Neural cell (in vitro differentiated cells): ENCODE measurements around the gene ADAR. TPM values are rescaled to one million over a fixed set of nuclear protein-coding genes. Genes with fewer than 3 reads are reported as not detected.

Experiments used
- H2AFZ ChIP-seq: fragments of 200-600, 300-800 bp; sonication (generic), shearing (Covaris generic); 2 replicates; pipeline ENCODE4 v1.6.0; 2014; ENCODE audit warnings: low read depth, mild to moderate bottlenecking, antibody characterized with exemption, low read length, moderate library complexity
- H3F3A ChIP-seq: fragments of 200-600 bp; shearing (Covaris generic); 2 replicates; pipeline ENCODE4 v1.6.1; 2016; ENCODE audit warnings: mild to moderate bottlenecking, moderate library complexity, mixed read lengths, antibody characterized with exemption, low read length; ENCODE audit not compliant: insufficient read depth, poor library complexity, severe bottlenecking
- H3K27ac ChIP-seq: fragments of 200-600, 300-800 bp; sonication (generic), shearing (Covaris generic); 2 replicates; pipeline ENCODE4 v1.5.1; 2014; ENCODE audit warnings: mild to moderate bottlenecking, low read length, moderate library complexity
- H3K27me3 ChIP-seq: fragments of 300-800, 200-600 bp; sonication (generic), shearing (Covaris generic); 2 replicates; pipeline ENCODE4 v1.6.0; 2014; ENCODE audit warnings: mild to moderate bottlenecking, low read depth, low read length, moderate library complexity; ENCODE audit not compliant: insufficient read depth
- H3K36me3 ChIP-seq: fragments of 300-800, 200-600 bp; sonication (generic), shearing (Covaris generic); 2 replicates; pipeline ENCODE4 v1.5.1; 2014; ENCODE audit warnings: mild to moderate bottlenecking, antibody characterized with exemption, low read length, moderate library complexity; ENCODE audit not compliant: insufficient read depth
- H3K4me2 ChIP-seq: fragments of 300-800, 200-600 bp; sonication (generic), shearing (Covaris generic); 2 replicates; pipeline ENCODE4 v1.6.0; 2014; ENCODE audit warnings: mild to moderate bottlenecking, low read length
- H3K4me3 ChIP-seq: fragments of 300-800, 200-600 bp; sonication (generic), shearing (Covaris generic); 2 replicates; pipeline ENCODE4 v1.5.1; 2014; ENCODE audit warnings: mild to moderate bottlenecking, low read length, moderate library complexity
- H3K79me2 ChIP-seq: fragments of 200-600 bp; shearing (Covaris generic); replicated peaks from 2 replicates; pipeline ENCODE4 v1.6.0; 2014; ENCODE audit warnings: mild to moderate bottlenecking, low read length, moderate library complexity; ENCODE audit not compliant: insufficient read depth
- H3K9ac ChIP-seq: fragments of 300-800, 200-600 bp; sonication (generic), shearing (Covaris generic); 2 replicates; pipeline ENCODE4 v1.6.1; 2016; ENCODE audit warnings: mild to moderate bottlenecking, low read length, mixed read lengths
- H3K9me2 ChIP-seq: fragments of 200-600 bp; shearing (Covaris generic); 2 replicates; pipeline ENCODE4 v1.6.1; 2016; ENCODE audit warnings: mild to moderate bottlenecking, low read length, mixed read lengths; ENCODE audit not compliant: insufficient read depth
- H3K9me3 ChIP-seq: fragments of 200-600, 300-800 bp; sonication (generic), shearing (Covaris generic); 2 replicates; pipeline ENCODE4 v1.6.1; 2016; ENCODE audit warnings: mild to moderate bottlenecking, mixed run types, low read length, moderate library complexity, mixed read lengths
- H4K20me1 ChIP-seq: fragments of 200-600 bp; shearing (Covaris generic); 2 replicates; pipeline ENCODE4 v1.6.1; 2016; ENCODE audit warnings: mild to moderate bottlenecking, mixed run types; ENCODE audit not compliant: insufficient read depth
- CTCF ChIP-seq: fragments of 450-650 bp; IDR thresholded peaks from 2 replicates; pipeline ENCODE4 v1.5.1; 2014; ENCODE audit warnings: antibody characterized with exemption, mild to moderate bottlenecking, moderate library complexity; ENCODE audit not compliant: poor library complexity, severe bottlenecking
- EP300 ChIP-seq: fragments of 450-650 bp; conservative IDR thresholded peaks from 2 replicates; pipeline ENCODE4 v1.6.1; 2014; ENCODE audit warnings: antibody characterized with exemption, mild to moderate bottlenecking, moderate library complexity; ENCODE audit not compliant: poor library complexity, severe bottlenecking
- EZH2 ChIP-seq: fragments of 200-600, 300-800 bp; shearing (Covaris generic), sonication (generic); IDR thresholded peaks from 2 replicates; pipeline ENCODE4 v1.6.1; 2014; ENCODE audit warnings: antibody characterized with exemption, low read length, borderline replicate concordance, mild to moderate bottlenecking; ENCODE audit not compliant: insufficient read depth, poor library complexity, severe bottlenecking
- MXI1 ChIP-seq: fragments of 450-650 bp; conservative IDR thresholded peaks from 2 replicates; pipeline ENCODE4 v1.6.1; 2014; ENCODE audit warnings: antibody characterized with exemption, mild to moderate bottlenecking; ENCODE audit not compliant: poor library complexity, severe bottlenecking
- POLR2AphosphoS5 ChIP-seq: IDR thresholded peaks from 2 replicates; pipeline ENCODE4 v1.6.1; 2012
- RAD21 ChIP-seq: fragments of 450-650 bp; conservative IDR thresholded peaks from 2 replicates; pipeline ENCODE4 v1.6.1; 2014; ENCODE audit warnings: antibody characterized with exemption, mild to moderate bottlenecking, moderate library complexity
- REST ChIP-seq: IDR thresholded peaks from 2 replicates; pipeline ENCODE4 v1.6.1; 2012; ENCODE audit warnings: borderline replicate concordance
- SMC3 ChIP-seq: fragments of 450-650 bp; conservative IDR thresholded peaks from 2 replicates; pipeline ENCODE4 v1.6.1; 2014; ENCODE audit warnings: antibody characterized with exemption, mild to moderate bottlenecking, moderate library complexity; ENCODE audit not compliant: poor library complexity
- TAF1 ChIP-seq: IDR thresholded peaks from 2 replicates; pipeline ENCODE4 v1.6.1; 2012; ENCODE audit warnings: low read depth
- polyA plus RNA-seq: library from polyadenylated mRNA; depleted of rRNA; stranded (reverse); fragments of >200 nt; gene quantifications from 2 replicates; pipeline ENCODE4 v1.2.3, GENCODE V29; 2014

The ADAR gene
- polyA plus RNA-seq, 1 donor from 2014 or later = 51.4 TPM

GRCh38 chr1:154552036-154552435 is 56.0 kb downstream of the ADAR start:
- Histone ChIP-seq H4K20me1 (no peaks in the 10 kb centered on the region), H3K79me2 (peaks cover 16% of the 10 kb centered on the region), H2AFZ (no peak overlapping the region), H3K9me2 (no peaks in the 10 kb centered on the region), H3K27ac (no peak overlapping the region), H3K4me2 (no peak overlapping the region), H3K27me3 (no peaks in the 10 kb centered on the region), H3F3A (no peaks in the 10 kb centered on the region), H3K9me3 (no peaks in the 10 kb centered on the region), H3K36me3 (peaks cover 5% of the 10 kb centered on the region), H3K4me3 (no peak overlapping the region), H3K9ac (no peak overlapping the region)
- no peak for TF ChIP-seq EP300
- no peak for TF ChIP-seq POLR2AphosphoS5
- TF ChIP-seq RAD21 = no peak
- TF ChIP-seq EZH2 = no peak
- no peak for TF ChIP-seq CTCF
- TF ChIP-seq TAF1 = no peak
- no peak for TF ChIP-seq SMC3
- TF ChIP-seq MXI1 = no peak
- no peak for TF ChIP-seq REST

GRCh38 chr1:154551474-154551873 is 56.5 kb downstream of the ADAR start:
- Histone ChIP-seq H3K27me3 (no peaks in the 10 kb centered on the region), H3K36me3 (peaks cover 5% of the 10 kb centered on the region), H3K4me3 (no peak overlapping the region), H3K27ac (no peak overlapping the region), H3K9me2 (no peaks in the 10 kb centered on the region), H3K4me2 (no peak overlapping the region), H2AFZ (no peak overlapping the region), H4K20me1 (no peaks in the 10 kb centered on the region), H3K79me2 (peaks cover 11% of the 10 kb centered on the region), H3K9ac (no peak overlapping the region), H3F3A (no peaks in the 10 kb centered on the region), H3K9me3 (no peaks in the 10 kb centered on the region)
- TF ChIP-seq EP300 (no peak), REST (no peak)
